Heart right ventricle (tissue), 16 donors: ENCODE measurements around the gene NPR1. TPM values are rescaled to one million over a fixed set of nuclear protein-coding genes. Genes with fewer than 3 reads are reported as not detected.
A peak's percentile ranks its signal among the peaks of the same experiment; 100 is the strongest.

Experiments used
- ATAC-seq, 8 donors: fragments of 200-7000 bp; cut with Tn5 transposase; one replicate each; pipeline ENCODE4 v1.9.1; 2020; ENCODE audit warnings: mild to moderate bottlenecking in 8 of 8, moderate library complexity in 8 of 8, moderate number of reproducible peaks in 1 of 8
- DNase-seq, 2 donors: peaks; one replicate each; pipeline ENCODE4 v3.0.0-alpha.2; 2020
- H3K27ac ChIP-seq, 10 donors: fragments of 200-600 bp; sonication (generic) in 2 of 10; one replicate each; pipeline versions ENCODE4 v1.5.0 to v1.8.0; 2020 to 2022; ENCODE audit warnings: mild to moderate bottlenecking in 3 of 10
- H3K27me3 ChIP-seq, 7 donors: fragments of 200-600 bp; one replicate each; pipeline ENCODE4 v1.8.0; 2021 to 2022; ENCODE audit warnings: mild to moderate bottlenecking in 2 of 7
- H3K36me3 ChIP-seq, 9 donors: fragments of 200-600 bp; sonication (generic) in 1 of 9; one replicate each; pipeline versions ENCODE4 v1.5.0 to v1.8.0; 2020 to 2022; ENCODE audit warnings: mild to moderate bottlenecking in 2 of 9
- H3K4me1 ChIP-seq, 9 donors: fragments of 200-600 bp; sonication (generic) in 1 of 9; one replicate each; pipeline versions ENCODE4 v1.5.0 to v1.8.0; 2020 to 2022; ENCODE audit warnings: mild to moderate bottlenecking in 4 of 9
- H3K4me3 ChIP-seq, 10 donors: fragments of 200-600 bp; sonication (generic) in 2 of 10; one replicate each; pipeline versions ENCODE4 v1.5.0 to v1.8.0; 2020 to 2022; ENCODE audit warnings: mild to moderate bottlenecking in 7 of 10, moderate library complexity in 2 of 10
- H3K9me3 ChIP-seq, 11 donors: fragments of 200-600 bp in 10 of 11; sonication (generic) in 2 of 11; one replicate each; pipeline versions ENCODE4 v1.5.0 to v1.8.0; 2013 to 2022; ENCODE audit warnings: mild to moderate bottlenecking in 2 of 11, control low read depth in 1 of 11, moderate library complexity in 1 of 11
- CTCF ChIP-seq, 9 donors: fragments of 200-600 bp; sonication (generic) in 2 of 9; IDR thresholded peaks; one replicate each; pipeline versions ENCODE4 v1.5.0 to v1.8.0; 2021 to 2022; ENCODE audit warnings: antibody characterized with exemption in 9 of 9, mild to moderate bottlenecking in 5 of 9, moderate library complexity in 1 of 9
- WGBS, 2 donors: extraction: QIAGEN DNeasy Blood & Tissue Kit; methylation state at CpG; one replicate each; pipeline ENCODE4 v1.1.7; 2013; ENCODE audit warnings: inconsistent platforms in 1 of 2; 5-methylcytosine and 5-hydroxymethylcytosine counted together
- intact Hi-C, 10 donors: fragments of 100-400 bp; cut with DNase I; formaldehyde crosslinking; loops; one replicate each; pipeline versions ENCODE4 v1.11.1 to v1.14.2; 2022
- microRNA-seq, 2 donors: library from miRNA; unstranded; fragments of <30 nt; microRNA quantifications; one replicate each; pipeline ENCODE4 v1.2.0, GENCODE V29; 2021
- polyA plus RNA-seq, 2 donors: library from polyadenylated mRNA; stranded (reverse); fragments of 200-250 nt; gene quantifications; one replicate each; pipeline ENCODE4 v1.2.3, GENCODE V29; 2013
- total RNA-seq, 10 donors: library from RNA; stranded (reverse); fragmentation: NEBNext Ultra II Directional in 3 of 10; extraction: Animal tissue kit (Norgen Biotek cat#: 25700) in 3 of 10; gene quantifications; one replicate each; pipeline versions ENCODE4 v1.2.1 to v1.2.4, GENCODE V29; 2021 to 2023
- donor health status: Arrhythmogenic right ventricular cardiomyopathy.
- donor health status: ischemic (EF 13 %, LVEDD 7.1; RV severe dilation, severe dysfunction).
- donor health status: healthy with polysubstance abuse.
- donor health status: DM: no; HTN: yes; CAD: no.
- donor health status: DM: no; HTN: no; CAD: no.
- donor health status: ischemic (EF 25% LVEDD 6.9; RV normal size, moderate dysfunction).
- donor health status: ischemic (EF 25% LVEDD 5.7; RV mildly dilated, moderate dysfunction).
- donor health status: healthy.
- donor health status: DM: yes; HTN: yes; CAD: no.
- donor health status: Ischemic cardiomyopathy.
- donor health status: ischemic (EF 35%, LVEDD 5.7; RV mildly dilated, moderate dysfunction).
- donor health status: nonischemic (EF 11% LVEDD 7.7; RV severe dilation, severe dysfunction).
- donor health status: DM: yes; HTN: yes; CAD: no.
- donor health status: PGD.
- donor health status: ischemic (EF 29% LVEDD 5.4; RV normal size, mild dysfunction).
- donor health status: nonischemic (EF 23%, LVEDD 6.1; RV moderate dilation, normal function).

Gene NPR1
- total and polyA plus RNA-seq, 12 donors, result 8.0 to 29.0 (median 10.9) TPM

GRCh38 chr1:153735090-153735420, 56.6 kb downstream of the NPR1 start:
- peak overlapping the region in 3 of 10 donors; percentile 11 to 74 (median 30) for H3K27ac ChIP-seq
- H3K9me3 ChIP-seq, result no peaks in the 10 kb centered on the region
- no peak for DNase-seq
- intact Hi-C loops, result no loop called here
- H3K4me1 ChIP-seq, result peaks cover 0 to 35% (median 16%) of the 10 kb centered on the region in 9 donors
- no peak for ATAC-seq
- WGBS, 2 donors, result 94 to 99% methylated on average over 3 of the region's 3 CpGs
- peaks cover 0 to 42% (median 0%) of the 10 kb centered on the region in 9 donors for H3K36me3 ChIP-seq
- no peaks in the 10 kb centered on the region for H3K27me3 ChIP-seq
- TF ChIP-seq CTCF (IDR thresholded peaks at IDR 0.05), result no peak
- no peak overlapping the region for H3K4me3 ChIP-seq

GRCh38 chr1:153741986-153742385, 63.5 kb downstream of the NPR1 start:
- intact Hi-C loops, result loop anchor here in 5 of 10 donors (10.0 kb wide), 3 partner anchors 167 to 387 kb away; partner anchors contain the start of gene S100A9 (in 1 of the 5)
- ATAC-seq (no peak), DNase-seq (no peak)
- Histone ChIP-seq H3K4me1 (peaks cover 0 to 23% (median 0%) of the 10 kb centered on the region in 9 donors), H3K36me3 (peaks cover 0 to 97% (median 25%) of the 10 kb centered on the region in 9 donors), H3K27me3 (no peaks in the 10 kb centered on the region), H3K4me3 (no peak overlapping the region), H3K9me3 (no peaks in the 10 kb centered on the region), H3K27ac (no peak overlapping the region)
- 70 to 82% methylated on average over 2 of the region's 2 CpGs for WGBS, 2 donors
- no peak for TF ChIP-seq CTCF (IDR thresholded peaks at IDR 0.05)

- TF ChIP-seq CTCF (IDR thresholded peaks at IDR 0.05), result no peak
- peak in 1 of 8 donors; percentile 72 for ATAC-seq
Observed at GRCh38 chr1:153742411-153743142, 64.1 kb downstream of the NPR1 start.

More at GRCh38 chr1:153742411-153743142, 64.1 kb downstream of the NPR1 start:
- peaks cover 0 to 97% (median 25%) of the 10 kb centered on the region in 9 donors for H3K36me3 ChIP-seq
- H3K9me3 ChIP-seq, result no peaks in the 10 kb centered on the region
- 64 to 73% methylated on average over 5 of the region's 5 CpGs for WGBS, 2 donors
- H3K4me3 ChIP-seq, result no peak overlapping the region
- no peaks in the 10 kb centered on the region for H3K27me3 ChIP-seq
- peak overlapping the region in 2 of 10 donors; percentile 8 to 9 for H3K27ac ChIP-seq
- no peak for DNase-seq
- intact Hi-C loops, result loop anchor here in 5 of 10 donors (10.0 kb wide), 3 partner anchors 168 to 388 kb away; partner anchors contain the start of gene S100A9 (in 1 of the 5)
- H3K4me1 ChIP-seq, result peaks cover 0 to 29% (median 3%) of the 10 kb centered on the region in 9 donors

Small RNAs within 50 kb of the gene (microRNA-seq; reads per million reads assigned to microRNA genes)
- 0 reads per million in 2 donors for gene MIR8083

Other genes with a start within 250 kb of the NPR1 start
- gene S100A7, start 218.0 kb upstream of the NPR1 start, total RNA-seq, result not detected
- gene S100A7, start 218.0 kb upstream of the NPR1 start, polyA plus RNA-seq, result under 1 TPM in 1 of 2 donors, not detected in 1; 0.20 TPM
- 100 to 1,000 TPM; 237 to 385 (median 294) TPM for gene S100A6, start 142.7 kb upstream of the NPR1 start, total RNA-seq
- gene S100A6, start 142.7 kb upstream of the NPR1 start, polyA plus RNA-seq, result 1,000 to 10,000 TPM in 1 of 2 donors, 100 to 1,000 TPM in 1; 630 to 2,261 TPM
- gene S100A5, start 137.8 kb upstream of the NPR1 start, total RNA-seq, result not detected
- gene S100A5, start 137.8 kb upstream of the NPR1 start, polyA plus RNA-seq, result not detected
- 100 to 1,000 TPM in 2 of 10 donors, 10 to 100 TPM in 8; 29.4 to 166 (median 68.1) TPM for gene S100A4, start 132.9 kb upstream of the NPR1 start, total RNA-seq
- 100 to 1,000 TPM; 196 to 755 TPM for gene S100A4, start 132.9 kb upstream of the NPR1 start, polyA plus RNA-seq
- gene S100A3, start 129.4 kb upstream of the NPR1 start, total RNA-seq, result 1 to 10 TPM in 3 of 10 donors, under 1 TPM in 1, not detected in 6; 0.30 to 2.9 (median 1.9) TPM
- gene S100A3, start 129.4 kb upstream of the NPR1 start, polyA plus RNA-seq, result 1 to 10 TPM; 2.4 to 6.3 TPM
- 1 to 10 TPM in 9 of 10 donors, not detected in 1; 1.2 to 4.5 (median 3.1) TPM for gene S100A2, start 112.8 kb upstream of the NPR1 start, total RNA-seq
- 1 to 10 TPM; 2.2 to 7.4 TPM for gene S100A2, start 112.8 kb upstream of the NPR1 start, polyA plus RNA-seq
- gene S100A16, start 65.6 kb upstream of the NPR1 start, total RNA-seq, result 10 to 100 TPM; 28.8 to 68.2 (median 40.2) TPM
- gene S100A16, start 65.6 kb upstream of the NPR1 start, polyA plus RNA-seq, result 100 to 1,000 TPM in 1 of 2 donors, 10 to 100 TPM in 1; 98.6 to 176 TPM
- 1 to 10 TPM; 1.7 to 7.3 (median 4.6) TPM for gene S100A14, start 62.4 kb upstream of the NPR1 start, total RNA-seq
- 1 to 10 TPM in 1 of 2 donors, under 1 TPM in 1; 0.80 to 4.1 TPM for gene S100A14, start 62.4 kb upstream of the NPR1 start, polyA plus RNA-seq
- gene S100A13, start 51.2 kb upstream of the NPR1 start, total RNA-seq, result 100 to 1,000 TPM; 101 to 150 (median 125) TPM
- 100 to 1,000 TPM; 173 to 335 TPM for gene S100A13, start 51.2 kb upstream of the NPR1 start, polyA plus RNA-seq
- gene S100A1, start 50.3 kb upstream of the NPR1 start, total RNA-seq, result 1,000 to 10,000 TPM; 1,287 to 3,035 (median 2,343) TPM
- 1,000 to 10,000 TPM in 1 of 2 donors, 100 to 1,000 TPM in 1; 685 to 2,765 TPM for gene S100A1, start 50.3 kb upstream of the NPR1 start, polyA plus RNA-seq
- gene CHTOP, start 44.6 kb upstream of the NPR1 start, total RNA-seq, result 10 to 100 TPM; 67.4 to 95.5 (median 77.8) TPM
- 10 to 100 TPM; 61.6 to 76.2 TPM for gene CHTOP, start 44.6 kb upstream of the NPR1 start, polyA plus RNA-seq
- gene SNAPIN, start 20.0 kb upstream of the NPR1 start, total RNA-seq, result 10 to 100 TPM; 56.7 to 83.3 (median 73.4) TPM
- gene SNAPIN, start 20.0 kb upstream of the NPR1 start, polyA plus RNA-seq, result 10 to 100 TPM; 38.6 to 54.4 TPM
- 10 to 100 TPM; 61.1 to 87.3 (median 70.8) TPM for gene ILF2, start 7.7 kb upstream of the NPR1 start, total RNA-seq
- gene ILF2, start 7.7 kb upstream of the NPR1 start, polyA plus RNA-seq, result 100 to 1,000 TPM in 1 of 2 donors, 10 to 100 TPM in 1; 17.3 to 114 TPM
- 10 to 100 TPM; 25.4 to 32.8 (median 31.1) TPM for gene INTS3, start 49.4 kb downstream of the NPR1 start, total RNA-seq
- 10 to 100 TPM; 30.8 to 46.1 TPM for gene INTS3, start 49.4 kb downstream of the NPR1 start, polyA plus RNA-seq
- gene SLC27A3, start 96.7 kb downstream of the NPR1 start, total RNA-seq, result 10 to 100 TPM in 2 of 10 donors, 1 to 10 TPM in 8; 5.9 to 16.0 (median 8.9) TPM
- 10 to 100 TPM; 26.7 to 43.8 TPM for gene SLC27A3, start 96.7 kb downstream of the NPR1 start, polyA plus RNA-seq
- 10 to 100 TPM; 32.9 to 52.6 (median 42.7) TPM for gene GATAD2B, start 244.3 kb downstream of the NPR1 start, total RNA-seq
- gene GATAD2B, start 244.3 kb downstream of the NPR1 start, polyA plus RNA-seq, result 1 to 10 TPM; 3.9 to 7.0 TPM